GM12874 (cell line): ENCODE results near the gene TAMALIN.

ENCODE experiments used
- CTCF ChIP-seq: IDR thresholded peaks from 2 replicates; pipeline ENCODE4 v1.5.1; 2011; ENCODE audit warnings: low read depth, mild to moderate bottlenecking, control low read depth, low read length, moderate library complexity; ENCODE audit not compliant: insufficient read depth

Gene TAMALIN

DNA sequence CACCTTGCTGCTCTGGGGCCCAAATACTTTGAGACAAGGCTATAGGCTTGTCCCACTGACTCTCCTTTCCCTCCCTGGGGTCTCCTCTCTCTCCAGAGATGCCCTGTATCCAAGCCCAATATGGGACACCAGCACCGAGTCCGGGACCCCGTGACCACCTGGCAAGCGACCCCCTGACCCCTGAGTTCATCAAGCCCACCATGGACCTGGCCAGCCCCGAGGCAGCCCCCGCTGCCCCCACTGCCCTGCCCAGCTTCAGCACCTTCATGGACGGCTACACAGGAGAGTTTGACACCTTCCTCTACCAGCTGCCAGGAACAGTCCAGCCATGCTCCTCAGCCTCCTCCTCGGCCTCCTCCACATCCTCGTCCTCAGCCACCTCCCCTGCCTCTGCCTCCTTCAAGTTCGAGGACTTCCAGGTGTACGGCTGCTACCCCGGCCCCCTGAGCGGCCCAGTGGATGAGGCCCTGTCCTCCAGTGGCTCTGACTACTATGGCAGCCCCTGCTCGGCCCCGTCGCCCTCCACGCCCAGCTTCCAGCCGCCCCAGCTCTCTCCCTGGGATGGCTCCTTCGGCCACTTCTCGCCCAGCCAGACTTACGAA lies 47.6 kb downstream of the TAMALIN start:
- TF ChIP-seq CTCF, result no peak

DNA sequence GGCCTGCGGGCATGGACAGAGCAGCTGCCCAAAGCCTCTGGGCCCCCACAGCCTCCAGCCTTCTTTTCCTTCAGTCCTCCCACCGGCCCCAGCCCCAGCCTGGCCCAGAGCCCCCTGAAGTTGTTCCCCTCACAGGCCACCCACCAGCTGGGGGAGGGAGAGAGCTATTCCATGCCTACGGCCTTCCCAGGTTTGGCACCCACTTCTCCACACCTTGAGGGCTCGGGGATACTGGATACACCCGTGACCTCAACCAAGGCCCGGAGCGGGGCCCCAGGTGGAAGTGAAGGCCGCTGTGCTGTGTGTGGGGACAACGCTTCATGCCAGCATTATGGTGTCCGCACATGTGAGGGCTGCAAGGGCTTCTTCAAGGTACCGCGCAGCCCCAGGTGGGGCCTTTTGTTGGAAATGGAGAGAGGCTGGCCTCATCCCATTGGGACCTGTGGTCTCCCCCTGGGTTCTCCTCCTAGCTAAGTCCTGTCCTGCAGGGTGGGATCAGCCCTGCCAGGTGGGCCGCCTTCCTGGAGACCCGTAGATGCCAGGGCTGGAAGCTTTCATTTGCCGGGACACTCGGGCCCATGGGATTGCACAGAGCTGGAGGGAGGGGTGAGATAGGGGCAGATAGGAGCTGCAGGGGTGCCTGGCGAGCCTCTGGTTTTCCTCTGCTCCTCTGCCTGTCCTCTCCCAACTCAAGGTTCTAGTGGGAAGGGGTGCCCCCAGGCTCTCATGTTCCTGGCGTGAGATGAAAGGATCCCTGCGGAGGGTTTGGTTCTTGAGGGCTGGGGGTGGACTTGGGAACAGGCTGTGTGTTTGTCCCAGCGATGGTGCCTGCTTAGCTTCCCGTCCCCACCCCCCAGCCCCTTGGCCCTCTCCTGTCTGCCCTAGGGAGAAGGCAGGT lies 48.3 kb downstream of the TAMALIN start:
- no peak for TF ChIP-seq CTCF

DNA sequence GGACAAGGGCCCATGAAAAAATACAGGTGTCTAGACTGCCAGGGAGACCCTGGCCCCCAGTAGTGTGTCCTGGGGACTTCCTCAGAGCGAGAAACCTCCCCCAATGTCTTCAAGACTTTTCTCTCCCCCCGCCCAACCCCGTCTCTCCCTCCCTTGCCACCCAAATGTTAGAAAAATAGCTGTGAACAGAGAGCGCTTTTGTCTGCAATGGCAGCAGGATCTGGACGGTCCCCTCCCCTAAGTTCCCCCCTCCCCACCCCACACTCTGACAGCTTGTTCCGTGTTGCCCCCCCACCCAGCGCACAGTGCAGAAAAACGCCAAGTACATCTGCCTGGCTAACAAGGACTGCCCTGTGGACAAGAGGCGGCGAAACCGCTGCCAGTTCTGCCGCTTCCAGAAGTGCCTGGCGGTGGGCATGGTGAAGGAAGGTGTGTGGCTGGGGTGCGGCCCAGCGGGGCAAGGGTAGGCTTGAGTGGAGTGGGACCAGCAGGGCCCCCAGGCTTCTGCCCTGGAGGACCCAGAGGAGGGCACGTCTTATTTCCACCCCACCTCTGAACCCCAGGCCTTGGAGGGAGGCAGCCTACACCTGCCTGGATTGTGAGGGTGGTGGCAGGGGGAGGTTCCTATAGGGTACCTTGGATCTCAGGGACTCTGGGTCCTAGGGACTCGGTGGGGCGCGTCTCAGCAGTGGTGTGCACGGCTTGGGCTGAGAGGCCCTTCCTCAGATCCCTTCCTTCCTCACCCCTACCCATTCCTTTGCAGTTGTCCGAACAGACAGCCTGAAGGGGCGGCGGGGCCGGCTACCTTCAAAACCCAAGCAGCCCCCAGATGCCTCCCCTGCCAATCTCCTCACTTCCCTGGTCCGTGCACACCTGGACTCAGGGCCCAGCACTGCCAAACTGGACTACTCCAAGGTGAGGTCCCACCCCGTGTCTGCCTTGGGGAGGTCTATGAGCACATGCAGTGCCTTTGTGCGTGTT lies 49.3 kb downstream of the TAMALIN start:
- no peak for TF ChIP-seq CTCF

DNA sequence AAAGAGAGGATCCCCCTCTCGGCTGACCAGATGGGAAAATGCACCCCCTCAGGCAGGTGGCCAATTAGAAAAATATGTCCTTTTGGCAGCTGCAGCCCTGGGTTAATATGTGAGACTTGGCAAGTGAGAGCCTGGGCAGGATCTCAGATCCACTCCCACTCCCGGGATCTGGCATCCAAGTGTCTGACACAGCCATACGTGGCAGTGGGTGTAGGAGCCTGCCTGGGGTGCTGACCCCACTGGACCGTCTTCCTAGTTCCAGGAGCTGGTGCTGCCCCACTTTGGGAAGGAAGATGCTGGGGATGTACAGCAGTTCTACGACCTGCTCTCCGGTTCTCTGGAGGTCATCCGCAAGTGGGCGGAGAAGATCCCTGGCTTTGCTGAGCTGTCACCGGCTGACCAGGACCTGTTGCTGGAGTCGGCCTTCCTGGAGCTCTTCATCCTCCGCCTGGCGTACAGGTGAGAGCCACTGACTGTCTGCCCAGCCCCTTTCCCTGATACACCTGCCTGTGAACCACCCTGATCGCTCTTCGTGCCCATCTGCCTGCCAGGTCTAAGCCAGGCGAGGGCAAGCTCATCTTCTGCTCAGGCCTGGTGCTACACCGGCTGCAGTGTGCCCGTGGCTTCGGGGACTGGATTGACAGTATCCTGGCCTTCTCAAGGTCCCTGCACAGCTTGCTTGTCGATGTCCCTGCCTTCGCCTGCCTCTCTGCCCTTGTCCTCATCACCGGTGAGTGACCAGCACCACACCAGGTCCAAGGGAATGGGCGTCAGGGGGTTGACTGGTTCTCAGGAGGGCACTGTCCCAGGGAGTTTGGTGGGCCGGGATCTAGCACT lies 50.3 kb downstream of the TAMALIN start:
- no peak for TF ChIP-seq CTCF

- TF ChIP-seq CTCF, result no peak
Observed at GRCh38 chr12:52057638-52058576, 51.2 kb downstream of the TAMALIN start.
